ENCODE data around the gene PAWR.

The PAWR gene

DNA sequence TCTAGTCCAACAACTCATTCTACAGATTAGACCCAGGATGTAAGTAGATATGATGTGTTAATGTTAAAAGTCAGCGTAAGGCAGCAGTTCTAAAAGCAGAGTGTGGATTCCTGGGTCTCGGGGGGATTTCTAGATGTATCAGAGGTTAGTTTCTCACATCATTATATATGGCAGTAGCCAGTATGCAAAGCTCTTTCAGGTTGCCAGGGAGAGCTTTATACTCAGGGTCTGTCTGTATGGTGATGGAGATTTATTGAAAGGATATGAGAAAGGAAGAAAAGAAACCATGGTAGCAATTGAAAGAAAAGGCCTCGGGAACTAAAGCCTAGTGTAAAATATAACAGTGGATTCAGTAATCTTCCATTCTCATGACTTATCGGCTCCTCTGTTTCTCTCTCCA, 26.2 kb upstream of the PAWR start:
- H2BK120ac ChIP-seq (ENCODE audit: insufficient read depth, low read length, poor library complexity), result no peak overlapping the region
- no peak overlapping the region for H3K4me3 ChIP-seq (ENCODE audit: low read depth, low read length)
- WGBS (ENCODE audit: extremely low coverage, insufficient coverage, insufficient read length), result no CpG with 5 or more reads among the region's 4 CpGs
- H2BK12ac ChIP-seq (ENCODE audit: low read length), result no peak overlapping the region
- H4K12ac ChIP-seq (ENCODE audit: low read depth, low read length), result no peak overlapping the region
- no peaks in the 10 kb centered on the region for H3K36me3 ChIP-seq (ENCODE audit: control insufficient read depth in 1 of 2, insufficient read depth in 2 of 2, low read length in 2 of 2)
- H3K79me1 ChIP-seq (ENCODE audit: low read length), result peaks cover under 1% of the 10 kb centered on the region
- H2BK5ac ChIP-seq (ENCODE audit: low read depth, low read length, poor library complexity), result no peak overlapping the region
- no peaks in the 10 kb centered on the region for H3K79me2 ChIP-seq (ENCODE audit: control insufficient read depth, insufficient read depth, low read length, poor library complexity)
- no peak overlapping the region for H3K23ac ChIP-seq (ENCODE audit: low read length)
- H3K9me3 ChIP-seq (ENCODE audit: insufficient read depth, low read depth, low read length), result no peaks in the 10 kb centered on the region
- no peak overlapping the region for H4K8ac ChIP-seq (ENCODE audit: low read depth, low read length)
- H3K18ac ChIP-seq (ENCODE audit: low read length), result no peak overlapping the region
- DNase-seq, result no peak
- no peak overlapping the region for H4K91ac ChIP-seq (ENCODE audit: low read depth, low read length)
- no peak overlapping the region for H2AFZ ChIP-seq (ENCODE audit: insufficient read depth, low read length, poor library complexity)
- no peak overlapping the region for H3K14ac ChIP-seq (ENCODE audit: low read length)
- no peaks in the 10 kb centered on the region for H3K4me1 ChIP-seq (ENCODE audit: control insufficient read depth in 1 of 2, insufficient read depth in 2 of 2, low read length in 2 of 2)
- H3K4me2 ChIP-seq (ENCODE audit: low read length), result no peak overlapping the region
- no peaks in the 10 kb centered on the region for H3K27me3 ChIP-seq (ENCODE audit: insufficient read depth, low read length)
- H3K9ac ChIP-seq (ENCODE audit: low read length), result no peak overlapping the region
- H2AK5ac ChIP-seq (ENCODE audit: low read length), result no peak overlapping the region
- H3K4ac ChIP-seq (ENCODE audit: low read depth, low read length), result no peak overlapping the region
- H3K27ac ChIP-seq (ENCODE audit: low read depth, low read length), result no peak overlapping the region

DNA sequence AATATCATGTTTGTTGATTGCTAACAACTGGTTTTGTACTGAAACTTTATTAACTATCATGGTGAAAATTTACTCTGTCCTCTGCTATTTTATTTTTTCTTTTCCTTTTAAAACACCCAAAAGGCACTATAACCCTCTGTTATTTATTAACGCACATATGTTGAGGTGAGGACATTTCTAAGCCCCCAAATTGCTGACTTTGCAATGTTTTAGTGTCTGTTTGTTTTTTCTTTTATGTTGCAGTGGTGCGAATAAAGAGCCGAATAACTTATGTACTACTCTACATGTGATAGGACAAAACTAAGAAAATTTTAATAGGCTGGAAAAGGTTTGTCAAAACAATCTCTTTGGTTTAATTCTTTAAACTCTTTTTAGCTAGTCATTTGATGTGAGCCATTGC, 24.5 kb upstream of the PAWR start:
- Histone ChIP-seq H3K79me1 (ENCODE audit: low read length) (no peaks in the 10 kb centered on the region), H3K18ac (ENCODE audit: low read length) (no peak overlapping the region), H4K12ac (ENCODE audit: low read depth, low read length) (no peak overlapping the region), H2BK5ac (ENCODE audit: low read depth, low read length, poor library complexity) (no peak overlapping the region), H4K91ac (ENCODE audit: low read depth, low read length) (no peak overlapping the region), H3K36me3 (ENCODE audit: control insufficient read depth in 1 of 2, insufficient read depth in 2 of 2, low read length in 2 of 2) (no peaks in the 10 kb centered on the region), H3K23ac (ENCODE audit: low read length) (no peak overlapping the region), H3K9me3 (ENCODE audit: insufficient read depth, low read depth, low read length) (no peaks in the 10 kb centered on the region), H2BK120ac (ENCODE audit: insufficient read depth, low read length, poor library complexity) (no peak overlapping the region), H2AFZ (ENCODE audit: insufficient read depth, low read length, poor library complexity) (no peak overlapping the region), H3K4me3 (ENCODE audit: low read depth, low read length) (no peak overlapping the region), H3K4me1 (ENCODE audit: control insufficient read depth in 1 of 2, insufficient read depth in 2 of 2, low read length in 2 of 2) (no peaks in the 10 kb centered on the region), H3K4me2 (ENCODE audit: low read length) (no peak overlapping the region), H3K79me2 (ENCODE audit: control insufficient read depth, insufficient read depth, low read length, poor library complexity) (no peaks in the 10 kb centered on the region), H3K14ac (ENCODE audit: low read length) (no peak overlapping the region), H2AK5ac (ENCODE audit: low read length) (no peak overlapping the region), H3K4ac (ENCODE audit: low read depth, low read length) (no peak overlapping the region), H4K8ac (ENCODE audit: low read depth, low read length) (no peak overlapping the region), H3K27me3 (ENCODE audit: insufficient read depth, low read length) (no peaks in the 10 kb centered on the region), H2BK12ac (ENCODE audit: low read length) (no peak overlapping the region), H3K27ac (ENCODE audit: low read depth, low read length) (no peak overlapping the region), H3K9ac (ENCODE audit: low read length) (no peak overlapping the region)
- WGBS (ENCODE audit: extremely low coverage, insufficient coverage, insufficient read length), result no CpG with 5 or more reads among the region's 3 CpGs
- no peak for DNase-seq

- H3K4me3 ChIP-seq (ENCODE audit: low read depth, low read length), result no peak overlapping the region
- no peak overlapping the region for H3K4me2 ChIP-seq (ENCODE audit: low read length)
- no peak overlapping the region for H3K9ac ChIP-seq (ENCODE audit: low read length)
- no peak overlapping the region for H3K14ac ChIP-seq (ENCODE audit: low read length)
- H4K8ac ChIP-seq (ENCODE audit: low read depth, low read length), result no peak overlapping the region
- no peak overlapping the region for H3K23ac ChIP-seq (ENCODE audit: low read length)
- peak in 1 of 2 donors; percentile 21 for DNase-seq
- no CpG with 5 or more reads among the region's 50 CpGs for WGBS (ENCODE audit: extremely low coverage, insufficient coverage, insufficient read length)
- H4K12ac ChIP-seq (ENCODE audit: low read depth, low read length), result no peak overlapping the region
- H3K9me3 ChIP-seq (ENCODE audit: insufficient read depth, low read depth, low read length), result no peaks in the 10 kb centered on the region
- H2BK120ac ChIP-seq (ENCODE audit: insufficient read depth, low read length, poor library complexity), result no peak overlapping the region
- H2AK5ac ChIP-seq (ENCODE audit: low read length), result no peak overlapping the region
- no peaks in the 10 kb centered on the region for H3K79me2 ChIP-seq (ENCODE audit: control insufficient read depth, insufficient read depth, low read length, poor library complexity)
- peak overlapping the region; percentile 31 for H2BK12ac ChIP-seq (ENCODE audit: low read length)
- H3K18ac ChIP-seq (ENCODE audit: low read length), result no peak overlapping the region
- H3K4ac ChIP-seq (ENCODE audit: low read depth, low read length), result no peak overlapping the region
- H3K4me1 ChIP-seq (ENCODE audit: control insufficient read depth in 1 of 2, insufficient read depth in 2 of 2, low read length in 2 of 2), result no peaks in the 10 kb centered on the region
- no peak overlapping the region for H4K91ac ChIP-seq (ENCODE audit: low read depth, low read length)
- H2BK5ac ChIP-seq (ENCODE audit: low read depth, low read length, poor library complexity), result no peak overlapping the region
- no peak overlapping the region for H3K27ac ChIP-seq (ENCODE audit: low read depth, low read length)
- no peak overlapping the region for H2AFZ ChIP-seq (ENCODE audit: insufficient read depth, low read length, poor library complexity)
- H3K36me3 ChIP-seq (ENCODE audit: control insufficient read depth in 1 of 2, insufficient read depth in 2 of 2, low read length in 2 of 2), result no peaks in the 10 kb centered on the region
- no peaks in the 10 kb centered on the region for H3K79me1 ChIP-seq (ENCODE audit: low read length)
- H3K27me3 ChIP-seq (ENCODE audit: insufficient read depth, low read length), result no peaks in the 10 kb centered on the region
Observed at GRCh38 chr12:79710707-79711483, 20.1 kb upstream of the PAWR start.

DNA sequence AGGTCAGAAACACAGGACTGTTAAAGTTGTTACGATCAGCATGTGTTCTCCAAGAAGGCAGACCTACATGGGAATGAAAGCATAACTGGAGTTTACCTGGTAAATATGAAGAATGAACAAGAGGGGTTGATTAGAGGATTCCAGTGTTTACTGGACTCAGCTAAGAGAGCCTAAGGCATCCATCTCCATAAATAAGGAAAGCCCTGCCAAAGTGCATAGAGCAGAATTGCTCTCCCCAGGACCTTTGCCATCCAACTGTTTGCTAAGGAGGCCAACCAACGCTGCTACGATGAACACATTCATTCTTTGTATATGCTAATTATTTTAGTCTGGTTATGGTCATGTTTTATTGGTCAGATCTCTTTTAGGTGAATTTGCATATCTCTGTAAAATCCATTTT, 17.1 kb upstream of the PAWR start:
- Histone ChIP-seq H2BK120ac (ENCODE audit: insufficient read depth, low read length, poor library complexity) (no peak overlapping the region), H3K27ac (ENCODE audit: low read depth, low read length) (no peak overlapping the region), H3K23ac (ENCODE audit: low read length) (no peak overlapping the region), H4K8ac (ENCODE audit: low read depth, low read length) (no peak overlapping the region), H3K4ac (ENCODE audit: low read depth, low read length) (no peak overlapping the region), H2AFZ (ENCODE audit: insufficient read depth, low read length, poor library complexity) (no peak overlapping the region), H3K79me1 (ENCODE audit: low read length) (no peaks in the 10 kb centered on the region), H3K27me3 (ENCODE audit: insufficient read depth, low read length) (no peaks in the 10 kb centered on the region), H2BK5ac (ENCODE audit: low read depth, low read length, poor library complexity) (no peak overlapping the region), H3K4me3 (ENCODE audit: low read depth, low read length) (no peak overlapping the region), H2AK5ac (ENCODE audit: low read length) (no peak overlapping the region), H4K91ac (ENCODE audit: low read depth, low read length) (no peak overlapping the region), H3K79me2 (ENCODE audit: control insufficient read depth, insufficient read depth, low read length, poor library complexity) (no peaks in the 10 kb centered on the region), H3K14ac (ENCODE audit: low read length) (no peak overlapping the region), H2BK12ac (ENCODE audit: low read length) (no peak overlapping the region), H3K9ac (ENCODE audit: low read length) (no peak overlapping the region), H3K18ac (ENCODE audit: low read length) (no peak overlapping the region), H4K12ac (ENCODE audit: low read depth, low read length) (no peak overlapping the region), H3K9me3 (ENCODE audit: insufficient read depth, low read depth, low read length) (no peaks in the 10 kb centered on the region), H3K36me3 (ENCODE audit: control insufficient read depth in 1 of 2, insufficient read depth in 2 of 2, low read length in 2 of 2) (no peaks in the 10 kb centered on the region), H3K4me2 (ENCODE audit: low read length) (no peak overlapping the region), H3K4me1 (ENCODE audit: control insufficient read depth in 1 of 2, insufficient read depth in 2 of 2, low read length in 2 of 2) (no peaks in the 10 kb centered on the region)
- no peak for DNase-seq
- no CpG with 5 or more reads among the region's 3 CpGs for WGBS (ENCODE audit: extremely low coverage, insufficient coverage, insufficient read length)

Measured in trophoblast cell (in vitro differentiated cells and primary cell).